NCI-H82 treated with DMSO at 0.1 percent for 48 hours (cell line): ENCODE results near the gene CUEDC1.

Experiments
- DNase-seq: peaks from one replicate; lab custom pipeline; 2025; ENCODE audit not compliant: unreplicated experiment; lab: John Stamatoyannopoulos, UW

CUEDC1 gene

GRCh38 chr17:57955183-57955931 is at the start of gene CUEDC1:
TSS of gene CUEDC1 (minus strand) at chr17:57955412. CDS start at chr17:57885564, 69,848 bp downstream.
- DNase-seq = no peak

GRCh38 chr17:58004060-58004459 is 48.8 kb upstream of the CUEDC1 start:
- no peak for DNase-seq

GRCh38 chr17:58002973-58003372 is 47.8 kb upstream of the CUEDC1 start:
- DNase-seq = no peak

- DNase-seq = no peak
Measured at GRCh38 chr17:58002154-58002948, 47.1 kb upstream of the CUEDC1 start.

- DNase-seq = no peak
Measured at GRCh38 chr17:58001461-58002124, 46.4 kb upstream of the CUEDC1 start.

GRCh38 chr17:57999496-58000017 is 44.3 kb upstream of the CUEDC1 start:
- DNase-seq = peak; percentile 80

- DNase-seq = no peak
Measured at GRCh38 chr17:57999010-57999495, 43.8 kb upstream of the CUEDC1 start.

- peak; percentile 49 for DNase-seq
Measured at GRCh38 chr17:57997085-57997809, 42.0 kb upstream of the CUEDC1 start.

- peak; percentile 77 for DNase-seq
Measured at GRCh38 chr17:57995076-57995956, 40.1 kb upstream of the CUEDC1 start.

- no peak for DNase-seq
Measured at GRCh38 chr17:57994436-57994835, 39.2 kb upstream of the CUEDC1 start.

- DNase-seq = no peak
Measured at GRCh38 chr17:57993471-57994365, 38.5 kb upstream of the CUEDC1 start.

GRCh38 chr17:57991537-57991936 is 36.3 kb upstream of the CUEDC1 start:
- no peak for DNase-seq

- no peak for DNase-seq
Measured at GRCh38 chr17:57990037-57990436, 34.8 kb upstream of the CUEDC1 start.

- no peak for DNase-seq
Measured at GRCh38 chr17:57988301-57989250, 33.4 kb upstream of the CUEDC1 start.

- no peak for DNase-seq
Measured at GRCh38 chr17:57987581-57988300, 32.5 kb upstream of the CUEDC1 start, which contains the start of gene VEZF1. TSS of gene VEZF1 (minus strand) at chr17:57988254. CDS start at chr17:57988111, 143 bp downstream.

GRCh38 chr17:57986841-57987580 is 31.8 kb upstream of the CUEDC1 start:
- DNase-seq = no peak
